IPS DF 6.9 (cell line): ENCODE results near the gene TAF1D.

Experiments
- DNase-seq: peaks from one replicate; pipeline ENCODE4 v3.0.0-alpha.2; 2013; ENCODE audit warnings: low read depth, low spot score
- H3K27ac ChIP-seq: one replicate; pipeline ENCODE4 v1.5.1; 2013; ENCODE audit warnings: low read length, control low read depth
- H3K27me3 ChIP-seq: 2 replicates; pipeline ENCODE4 v1.6.1; 2013; ENCODE audit warnings: mild to moderate bottlenecking, low read length; ENCODE audit not compliant: control insufficient read depth, insufficient read depth
- H3K36me3 ChIP-seq: 2 replicates; pipeline ENCODE4 v1.6.1; 2013; ENCODE audit warnings: low read length; ENCODE audit not compliant: control insufficient read depth, insufficient read depth
- H3K4me1 ChIP-seq: 2 replicates; pipeline ENCODE4 v1.6.1; 2013; ENCODE audit warnings: low read length; ENCODE audit not compliant: control insufficient read depth, insufficient read depth
- H3K4me3 ChIP-seq: 2 replicates; pipeline ENCODE4 v1.5.1; 2013; ENCODE audit warnings: mild to moderate bottlenecking, low read length
- H3K9me3 ChIP-seq: 2 replicates; pipeline ENCODE4 v1.6.1; 2013; ENCODE audit warnings: low read length, inconsistent platforms; ENCODE audit not compliant: control insufficient read depth, insufficient read depth
- WGBS: extraction: QIAGEN DNeasy Blood & Tissue Kit; methylation state at CpG from one replicate; pipeline ENCODE4 v1.1.7; 2013; ENCODE audit warnings: mixed read lengths, missing lambda C conversion rate; ENCODE audit not compliant: insufficient read length, insufficient coverage; 5-methylcytosine and 5-hydroxymethylcytosine counted together

TAF1D gene

DNA sequence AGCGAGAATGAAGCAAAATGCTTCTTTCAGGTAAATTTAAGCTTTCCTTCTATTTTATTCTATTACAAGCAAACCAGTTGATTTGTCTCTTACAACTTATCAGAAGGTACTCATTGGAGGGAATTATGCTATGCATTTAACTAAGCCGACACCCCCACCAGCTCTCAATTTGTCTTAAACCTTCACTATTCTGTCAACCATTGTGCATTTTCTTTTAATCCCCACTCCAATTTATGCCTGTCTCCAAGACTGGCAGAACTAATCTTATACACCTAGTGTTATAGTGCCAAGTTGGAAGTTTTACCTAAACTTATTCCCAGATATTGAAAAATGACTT, 12.5 kb downstream of the TAF1D start:
- H3K4me1 ChIP-seq: no peaks in the 10 kb centered on the region
- WGBS: no CpG with 5 or more reads among the region's 2 CpGs
- DNase-seq: no peak
- H3K36me3 ChIP-seq: peaks cover 12% of the 10 kb centered on the region; the same call in 1 of the 2 replicates
- H3K27me3 ChIP-seq: no peaks in the 10 kb centered on the region
- H3K4me3 ChIP-seq: no peak overlapping the region
- no peak overlapping the region for H3K27ac ChIP-seq
- H3K9me3 ChIP-seq: no peaks in the 10 kb centered on the region

DNA sequence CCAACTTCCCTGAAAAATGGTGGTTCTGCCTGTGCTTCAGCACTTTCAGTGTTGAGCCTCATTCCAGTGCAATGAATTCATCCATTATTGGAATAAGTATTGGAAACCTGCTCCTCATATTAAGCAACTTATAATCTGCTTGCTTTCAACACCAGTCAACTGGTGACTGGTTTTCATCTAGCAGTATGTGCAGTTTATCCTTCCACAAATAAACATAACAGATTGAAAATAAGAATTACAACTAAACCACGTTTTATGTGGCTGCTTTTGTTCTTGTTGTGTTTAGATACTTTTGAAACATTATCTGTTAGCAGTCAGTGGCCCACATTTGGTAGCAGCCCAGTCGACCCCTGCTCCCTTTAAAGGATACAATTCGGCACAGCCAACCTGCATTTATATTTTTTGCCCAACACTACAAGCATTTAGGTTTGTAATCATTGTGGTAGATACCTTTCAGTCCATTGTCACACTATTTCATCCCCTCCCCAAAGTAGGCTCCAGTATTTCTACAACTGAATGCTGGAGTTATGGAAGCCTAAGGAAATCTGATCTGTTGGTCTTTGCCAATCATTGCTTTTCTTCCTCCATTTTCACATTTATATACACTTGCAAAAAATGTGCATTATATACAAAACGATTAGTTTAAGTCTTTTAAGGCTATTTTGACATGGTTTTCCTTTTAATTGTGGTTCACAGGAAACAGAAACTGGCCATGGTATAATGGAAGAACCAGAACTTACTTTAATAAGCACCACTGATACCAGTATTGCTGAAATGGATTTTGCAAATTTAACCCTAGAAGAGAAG, 13.1 kb downstream of the TAF1D start:
- Histone ChIP-seq H3K4me3 (no peak overlapping the region), H3K27me3 (no peaks in the 10 kb centered on the region), H3K36me3 (peaks cover 6% of the 10 kb centered on the region; the same call in 1 of the 2 replicates), H3K27ac (no peak overlapping the region), H3K9me3 (no peaks in the 10 kb centered on the region), H3K4me1 (no peaks in the 10 kb centered on the region)
- DNase-seq: no peak
- no CpG with 5 or more reads among the region's 4 CpGs for WGBS

DNA sequence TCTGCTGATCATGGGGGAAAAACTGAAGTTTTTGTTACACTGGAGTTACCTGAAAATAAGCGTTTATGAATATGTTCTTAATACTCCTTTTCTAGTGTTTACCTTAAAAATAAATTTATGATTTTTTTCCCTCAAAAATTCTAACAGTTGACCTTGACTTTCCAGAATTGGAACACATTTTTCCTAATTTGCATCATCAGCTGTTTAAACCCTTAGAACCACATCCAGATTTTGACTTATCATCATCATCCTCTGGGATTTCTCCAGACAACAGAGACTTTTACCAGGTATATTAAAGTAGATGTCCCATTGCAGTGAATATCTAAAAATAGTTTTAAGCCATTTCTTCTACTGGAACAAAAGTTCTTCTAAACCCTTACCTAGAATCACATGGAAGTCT, 17.2 kb downstream of the TAF1D start:
- no CpG with 5 or more reads among the region's 1 CpG for WGBS
- H3K36me3 ChIP-seq: no peaks in the 10 kb centered on the region; the same call in 1 of the 2 replicates

DNA sequence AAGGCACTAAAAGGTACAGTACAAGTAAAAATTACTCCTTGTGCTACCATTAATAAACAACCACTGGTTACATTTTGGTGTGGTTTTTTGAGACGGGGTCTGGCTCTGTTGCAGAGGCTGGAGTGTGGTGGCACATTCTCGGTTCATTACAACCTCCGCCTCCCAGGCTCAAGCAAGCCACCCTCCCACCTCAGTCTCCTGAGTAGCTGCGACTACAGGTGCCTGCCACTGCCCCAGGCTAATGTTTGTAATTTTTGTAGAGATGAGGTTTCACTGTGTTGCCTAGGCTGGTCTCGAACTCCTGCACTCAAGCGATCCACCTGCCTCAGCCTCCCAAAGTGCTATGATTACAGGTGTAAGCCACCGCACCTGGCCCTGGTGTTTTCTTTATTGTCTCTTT, 20.8 kb downstream of the TAF1D start:
- DNase-seq: no peak
- no peaks in the 10 kb centered on the region for H3K4me1 ChIP-seq
- no peaks in the 10 kb centered on the region for H3K9me3 ChIP-seq
- no peak overlapping the region for H3K27ac ChIP-seq
- no peak overlapping the region for H3K4me3 ChIP-seq
- H3K27me3 ChIP-seq: no peaks in the 10 kb centered on the region
- WGBS: no CpG with 5 or more reads among the region's 7 CpGs
- peaks cover 2% of the 10 kb centered on the region; the same call in 1 of the 2 replicates for H3K36me3 ChIP-seq

More for the DNA sequence above, 17.2 kb downstream of the TAF1D start:
- no peaks in the 10 kb centered on the region for H3K27me3 ChIP-seq
- H3K4me1 ChIP-seq: no peaks in the 10 kb centered on the region
- DNase-seq: no peak
- no peak overlapping the region for H3K4me3 ChIP-seq
- no peaks in the 10 kb centered on the region for H3K9me3 ChIP-seq
- H3K27ac ChIP-seq: no peak overlapping the region

DNA sequence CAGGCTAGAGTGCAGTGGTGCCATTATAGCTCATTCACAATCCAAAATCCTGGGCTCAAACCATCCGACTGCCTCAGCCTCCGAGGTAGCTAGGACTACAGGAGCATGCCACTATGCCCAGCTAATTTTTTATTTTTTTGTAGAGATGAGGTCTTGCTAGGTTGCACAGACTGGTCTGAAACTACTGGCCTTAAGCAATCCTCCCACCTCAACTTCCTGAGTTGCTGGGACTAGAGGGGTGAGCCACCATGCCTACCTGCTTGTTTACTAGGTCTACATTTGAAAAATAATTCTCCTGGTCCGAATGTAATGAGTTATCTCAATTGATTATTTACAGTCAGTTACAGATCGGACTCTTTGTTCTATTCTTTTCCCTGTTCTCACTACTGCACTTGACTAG, 22.0 kb downstream of the TAF1D start:
- no CpG with 5 or more reads among the region's 4 CpGs for WGBS
- no peaks in the 10 kb centered on the region for H3K9me3 ChIP-seq
- DNase-seq: no peak
- H3K27ac ChIP-seq: no peak overlapping the region
- no peak overlapping the region for H3K4me3 ChIP-seq
- no peaks in the 10 kb centered on the region for H3K4me1 ChIP-seq
- H3K27me3 ChIP-seq: no peaks in the 10 kb centered on the region
- H3K36me3 ChIP-seq: peaks cover 2% of the 10 kb centered on the region; the same call in 1 of the 2 replicates

DNA sequence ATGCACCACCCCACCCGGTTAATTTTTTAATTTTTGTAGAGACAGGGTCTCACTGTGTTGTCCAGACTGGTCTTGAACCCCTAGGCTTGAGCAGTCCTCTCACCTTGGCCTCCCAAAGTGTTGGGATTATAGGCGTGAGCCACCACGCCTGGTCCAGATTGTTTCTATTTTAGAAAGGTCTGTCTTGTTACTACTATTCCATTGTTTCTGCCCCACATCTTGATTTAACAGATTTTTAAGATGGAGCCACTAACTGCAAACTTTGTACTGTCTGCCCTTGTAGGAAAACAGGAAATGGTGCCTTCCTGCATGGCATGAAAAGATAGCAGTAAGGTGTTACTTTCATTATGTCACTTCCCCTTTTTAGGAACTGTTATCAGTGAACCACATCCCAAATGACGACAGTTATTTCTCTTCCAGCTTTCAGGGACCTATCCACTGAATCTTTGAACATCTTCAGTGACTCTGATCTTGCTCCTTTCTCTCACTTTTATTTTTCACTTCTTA, 23.2 kb downstream of the TAF1D start:
- no CpG with 5 or more reads among the region's 4 CpGs for WGBS
- Histone ChIP-seq H3K4me1 (no peaks in the 10 kb centered on the region), H3K27me3 (no peaks in the 10 kb centered on the region), H3K27ac (no peak overlapping the region), H3K4me3 (no peak overlapping the region), H3K9me3 (no peaks in the 10 kb centered on the region), H3K36me3 (peaks cover 2% of the 10 kb centered on the region; the same call in 1 of the 2 replicates)
- no peak for DNase-seq

DNA sequence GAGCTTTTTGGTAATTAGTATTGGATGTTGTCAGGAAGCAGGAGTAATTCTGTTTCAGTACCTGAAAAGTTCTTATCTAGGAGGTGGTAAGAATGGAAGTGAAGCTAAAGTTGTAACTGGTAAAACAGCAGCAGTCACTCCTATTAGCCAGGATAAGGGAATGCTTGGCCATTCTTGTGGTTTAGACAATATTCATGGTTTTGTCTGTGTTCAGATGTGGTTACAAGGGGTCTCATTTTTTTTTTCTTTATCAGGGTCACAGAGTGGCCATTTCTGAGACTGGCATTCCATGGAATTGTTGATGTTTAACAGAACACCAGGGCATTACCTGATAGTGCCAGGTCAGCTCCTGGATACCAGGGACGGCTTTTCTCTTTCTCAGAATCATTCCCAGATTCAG, 23.8 kb downstream of the TAF1D start:
- WGBS: no CpG with 5 or more reads among the region's 1 CpG
- DNase-seq: no peak
- no peak overlapping the region for H3K4me3 ChIP-seq
- H3K27me3 ChIP-seq: no peaks in the 10 kb centered on the region
- H3K36me3 ChIP-seq: peaks cover 2% of the 10 kb centered on the region; the same call in 1 of the 2 replicates
- no peaks in the 10 kb centered on the region for H3K4me1 ChIP-seq
- no peak overlapping the region for H3K27ac ChIP-seq
- no peaks in the 10 kb centered on the region for H3K9me3 ChIP-seq

DNA sequence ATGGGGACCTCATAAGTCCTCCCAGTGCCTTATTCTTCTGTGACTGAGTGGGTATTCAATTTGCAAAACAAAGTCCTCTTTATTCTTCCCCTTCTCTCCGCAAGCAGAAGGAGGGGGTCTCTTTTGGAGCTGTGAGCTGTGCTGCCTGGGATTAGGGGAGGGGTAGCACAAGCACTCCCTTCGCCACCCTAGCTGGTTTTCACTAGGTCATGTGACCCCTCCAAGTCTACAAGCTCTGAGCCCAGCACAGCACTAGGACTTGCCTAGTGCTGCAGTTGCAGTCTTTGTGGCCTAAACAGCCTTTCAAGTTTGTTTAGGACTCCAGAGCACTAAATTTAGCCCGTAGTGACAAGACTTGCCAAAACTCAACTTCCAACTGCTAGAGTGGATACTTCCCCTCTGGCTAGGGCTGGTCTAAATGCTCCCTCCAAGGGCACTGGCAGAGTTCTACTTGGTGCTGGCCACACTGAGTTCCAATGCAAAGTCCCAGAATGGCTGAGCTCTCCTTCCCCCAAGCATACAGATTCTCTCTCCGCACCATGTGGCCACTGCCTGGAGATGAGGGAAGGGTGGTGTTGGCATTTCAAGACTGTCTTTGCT, 25.4 kb downstream of the TAF1D start:
- H3K27me3 ChIP-seq: no peaks in the 10 kb centered on the region
- DNase-seq: no peak
- no peaks in the 10 kb centered on the region for H3K9me3 ChIP-seq
- H3K4me1 ChIP-seq: no peaks in the 10 kb centered on the region
- no peak overlapping the region for H3K4me3 ChIP-seq
- H3K27ac ChIP-seq: no peak overlapping the region
- peaks cover 2% of the 10 kb centered on the region; the same call in 1 of the 2 replicates for H3K36me3 ChIP-seq
- no CpG with 5 or more reads among the region's 4 CpGs for WGBS

DNA sequence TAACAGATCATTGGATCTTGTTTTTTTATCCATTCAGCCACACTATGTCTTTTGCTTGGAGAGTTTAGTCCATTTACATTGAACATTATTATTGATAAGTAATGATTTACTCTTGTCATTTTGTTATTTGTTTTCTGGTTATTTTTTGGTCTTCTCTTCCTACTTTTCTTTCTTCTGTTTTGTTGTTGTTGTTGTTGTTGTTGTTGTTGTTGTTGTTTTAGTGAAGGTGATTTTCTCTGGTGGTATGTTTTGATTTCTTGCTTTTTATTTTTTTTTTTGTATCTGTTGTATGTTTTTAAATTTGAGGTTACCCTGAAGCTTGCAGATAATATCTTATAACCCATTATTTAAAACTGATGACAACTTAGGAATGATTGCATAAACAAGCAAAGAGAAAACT, 28.6 kb downstream of the TAF1D start:
- no peaks in the 10 kb centered on the region for H3K4me1 ChIP-seq
- H3K27me3 ChIP-seq: no peaks in the 10 kb centered on the region
- H3K36me3 ChIP-seq: peaks cover 2% of the 10 kb centered on the region; the same call in 1 of the 2 replicates
- DNase-seq: no peak
- H3K4me3 ChIP-seq: no peak overlapping the region
- no peak overlapping the region for H3K27ac ChIP-seq
- H3K9me3 ChIP-seq: no peaks in the 10 kb centered on the region

DNA sequence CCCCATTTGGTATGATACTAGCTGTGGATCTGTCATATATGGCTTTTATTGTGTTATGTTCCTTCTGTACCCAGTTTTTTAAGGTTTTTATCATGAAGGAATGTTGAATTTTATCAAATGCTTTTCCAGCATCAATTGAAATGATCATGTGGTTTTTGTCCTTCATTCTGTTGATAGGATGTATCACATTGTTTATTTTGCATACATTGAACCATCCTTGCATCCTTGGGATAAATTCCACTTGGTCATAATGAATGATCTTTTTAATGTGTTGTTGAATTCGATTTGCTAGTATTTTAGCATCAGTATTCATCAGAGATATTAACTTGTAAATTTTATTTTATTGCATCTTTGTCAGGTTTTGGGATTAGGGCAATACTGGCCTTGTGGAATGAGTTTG, 31.1 kb downstream of the TAF1D start:
- no CpG with 5 or more reads among the region's 1 CpG for WGBS
- DNase-seq: no peak
- no peaks in the 10 kb centered on the region for H3K4me1 ChIP-seq
- H3K4me3 ChIP-seq: no peak overlapping the region
- H3K27ac ChIP-seq: no peak overlapping the region
- H3K9me3 ChIP-seq: no peaks in the 10 kb centered on the region
- no peaks in the 10 kb centered on the region for H3K27me3 ChIP-seq
- no peaks in the 10 kb centered on the region for H3K36me3 ChIP-seq
